GM18526 (cell line): ENCODE results near the gene ZNF554.

Experiments
- POLR2A ChIP-seq: IDR thresholded peaks from 3 replicates; pipeline ENCODE4 v1.6.1; 2011; ENCODE audit not compliant: insufficient read length; ENCODE audit errors: extremely low read depth

Gene ZNF554

GRCh38 chr19:2819540-2820111 lies at the start of gene ZNF554:
Gene ZNF554 (plus strand): TSS chr19:2819868. CDS start chr19:2820072, 204 bp downstream.
- no peak for TF ChIP-seq POLR2A

- TF ChIP-seq POLR2A = no peak
Observed at GRCh38 chr19:2770055-2771013, 49.3 kb upstream of the ZNF554 start.

- TF ChIP-seq POLR2A = no peak
Observed at GRCh38 chr19:2771786-2772674, 47.6 kb upstream of the ZNF554 start.

- TF ChIP-seq POLR2A = no peak
Observed at GRCh38 chr19:2774083-2774679, 45.5 kb upstream of the ZNF554 start.

- TF ChIP-seq POLR2A = no peak
Observed at GRCh38 chr19:2774953-2775555, 44.6 kb upstream of the ZNF554 start.

GRCh38 chr19:2775556-2776430 lies 43.9 kb upstream of the ZNF554 start:
- no peak for TF ChIP-seq POLR2A

GRCh38 chr19:2777952-2778683 lies 41.5 kb upstream of the ZNF554 start:
- no peak for TF ChIP-seq POLR2A

GRCh38 chr19:2779121-2779740 lies 40.4 kb upstream of the ZNF554 start:
- no peak for TF ChIP-seq POLR2A

GRCh38 chr19:2780284-2780683 lies 39.4 kb upstream of the ZNF554 start:
- TF ChIP-seq POLR2A = no peak

GRCh38 chr19:2782329-2782935 lies 37.2 kb upstream of the ZNF554 start:
- TF ChIP-seq POLR2A = no peak

GRCh38 chr19:2782936-2783780 lies 36.5 kb upstream of the ZNF554 start, which contains the start of gene SGTA:
Gene SGTA (minus strand): TSS chr19:2783273. CDS start chr19:2769068, 14,205 bp downstream.
- peak; percentile 84 for TF ChIP-seq POLR2A
